SK-N-MC (cell line): ENCODE data around the gene ZMAT3.
"Not testable (repeated sequence)": the region's sequence is repeated elsewhere in the genome, so short reads cannot be mapped to it uniquely, and the experiment has no call there.

ENCODE experiments used
- DNase-seq: peaks from one replicate; pipeline ENCODE4 v3.0.0-alpha.2; 2011; ENCODE audit warnings: low read depth, low spot score
- H3K27ac ChIP-seq: fragments of 200-600 bp; sonication (generic); 2 replicates; pipeline ENCODE4 v1.5.1; 2016; ENCODE audit warnings: mixed run types
- H3K36me3 ChIP-seq: fragments of 200-600 bp; sonication (generic); 2 replicates; pipeline ENCODE4 v1.6.1; 2017; ENCODE audit warnings: antibody characterized with exemption, low read length, mixed read lengths; ENCODE audit not compliant: insufficient read depth
- H3K4me3 ChIP-seq: fragments of 200-600 bp; sonication (generic); 2 replicates; pipeline ENCODE4 v1.5.1; 2016
- H3K9ac ChIP-seq: fragments of 200-600 bp; sonication (generic); 2 replicates; pipeline ENCODE4 v1.8.0; 2017; ENCODE audit warnings: mixed run types, mixed read lengths; ENCODE audit not compliant: insufficient read length
- H3K9me3 ChIP-seq: fragments of 200-600 bp; sonication (generic); 2 replicates; pipeline ENCODE4 v1.6.1; 2017; ENCODE audit warnings: low read depth, mild to moderate bottlenecking, antibody characterized with exemption, low read length, moderate library complexity, mixed read lengths
- EZH2 ChIP-seq: fragments of 200-600 bp; sonication (generic); IDR thresholded peaks from one replicate; pipeline ENCODE4 v1.6.1; 2017; ENCODE audit warnings: antibody characterized with exemption
- FOXP2 ChIP-seq: optimal IDR thresholded peaks from 2 replicates; pipeline ENCODE3; 2011; ENCODE audit warnings: mild to moderate bottlenecking, moderate library complexity; ENCODE audit not compliant: insufficient read depth; ENCODE audit errors: extremely low read length, control extremely low read depth
- POLR2AphosphoS5 ChIP-seq: IDR thresholded peaks from 2 replicates; pipeline ENCODE4 v1.6.1; 2012; ENCODE audit warnings: mild to moderate bottlenecking, low read depth, low read length, borderline replicate concordance

ZMAT3 gene, protein sequence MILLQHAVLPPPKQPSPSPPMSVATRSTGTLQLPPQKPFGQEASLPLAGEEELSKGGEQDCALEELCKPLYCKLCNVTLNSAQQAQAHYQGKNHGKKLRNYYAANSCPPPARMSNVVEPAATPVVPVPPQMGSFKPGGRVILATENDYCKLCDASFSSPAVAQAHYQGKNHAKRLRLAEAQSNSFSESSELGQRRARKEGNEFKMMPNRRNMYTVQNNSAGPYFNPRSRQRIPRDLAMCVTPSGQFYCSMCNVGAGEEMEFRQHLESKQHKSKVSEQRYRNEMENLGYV

DNA sequence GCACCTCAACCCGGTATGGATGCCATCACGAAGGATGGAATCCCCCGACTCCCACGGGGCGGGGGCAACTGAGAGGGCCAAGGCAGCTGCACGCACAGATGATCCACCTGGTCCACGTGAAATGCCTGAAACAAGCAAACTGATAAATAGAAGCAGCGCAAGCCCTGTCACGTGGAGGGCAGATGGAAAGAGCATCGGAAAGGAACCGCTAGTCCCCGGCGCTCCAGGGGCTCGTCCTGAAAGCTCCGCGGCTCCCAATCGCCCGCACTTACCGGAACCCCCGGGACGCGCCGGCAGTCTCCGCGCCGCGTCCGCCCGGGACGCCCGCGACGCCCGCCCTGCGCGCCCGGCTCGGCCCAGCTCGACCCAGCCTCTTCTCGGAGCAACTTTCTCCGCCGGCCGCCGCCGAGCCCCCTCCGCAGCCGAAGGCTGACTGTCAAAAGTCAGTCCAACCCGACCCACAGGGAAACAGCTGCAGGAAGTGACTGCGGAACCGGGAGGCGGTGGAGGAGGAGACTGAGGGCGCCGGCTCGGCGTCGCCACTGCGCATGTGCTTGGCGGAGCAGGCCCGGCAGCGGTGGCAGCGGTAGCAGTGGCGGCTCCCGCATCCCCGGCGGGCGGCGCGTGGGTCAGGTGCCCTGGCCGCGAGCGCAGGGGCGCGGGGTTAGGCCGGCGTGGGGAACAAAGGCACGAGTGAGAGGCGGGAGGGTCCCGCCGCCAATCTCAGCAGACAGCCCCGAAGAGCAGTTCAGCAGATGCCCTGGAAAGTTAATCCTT, at the start of gene ZMAT3:
ZMAT3 (minus strand) TSS at position 487 of the 777 bp plus-strand sequence. CDS start 4,057 bp downstream, outside the sequence.
- TF ChIP-seq FOXP2 (peak; percentile 68), POLR2AphosphoS5 (peak; percentile 93), EZH2 (no peak)
- H3K27ac ChIP-seq: no peak within 1 kb of the TSS
- peak within 1 kb of the TSS; percentile 79 for H3K9ac ChIP-seq
- peaks cover 10% of the 10 kb centered on the region; the same call in 1 of the 2 replicates for H3K36me3 ChIP-seq
- peak within 1 kb of the TSS; percentile 89 for H3K4me3 ChIP-seq
- no peaks in the 10 kb centered on the region for H3K9me3 ChIP-seq
- DNase-seq: no peak

DNA sequence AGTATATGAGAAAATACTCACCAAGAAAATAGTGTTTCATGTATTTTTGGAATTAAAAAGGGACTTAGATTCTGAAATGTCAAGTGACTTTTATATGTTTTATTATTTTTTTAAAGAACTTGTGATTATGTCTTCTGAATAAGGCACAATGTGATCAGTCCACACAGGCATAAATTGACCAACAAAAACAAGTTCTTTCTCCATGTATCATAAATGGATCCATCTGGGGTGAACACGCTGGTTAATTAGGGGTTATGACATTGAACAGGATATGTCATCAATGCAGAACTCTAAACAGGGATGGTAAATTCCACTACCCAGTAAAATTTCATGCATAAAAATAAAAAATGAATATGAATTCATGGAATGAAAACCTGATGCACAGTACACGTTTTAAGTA, 45.2 kb upstream of the ZMAT3 start:
- no peak for DNase-seq
- H3K36me3 ChIP-seq: no peaks in the 10 kb centered on the region
- H3K9ac ChIP-seq: no peak overlapping the region
- no peak overlapping the region for H3K27ac ChIP-seq
- no peak for TF ChIP-seq POLR2AphosphoS5
- TF ChIP-seq FOXP2: no peak
- no peak for TF ChIP-seq EZH2
- peaks cover 5% of the 10 kb centered on the region; the same call in 1 of the 2 replicates for H3K9me3 ChIP-seq
- H3K4me3 ChIP-seq: no peak overlapping the region

DNA sequence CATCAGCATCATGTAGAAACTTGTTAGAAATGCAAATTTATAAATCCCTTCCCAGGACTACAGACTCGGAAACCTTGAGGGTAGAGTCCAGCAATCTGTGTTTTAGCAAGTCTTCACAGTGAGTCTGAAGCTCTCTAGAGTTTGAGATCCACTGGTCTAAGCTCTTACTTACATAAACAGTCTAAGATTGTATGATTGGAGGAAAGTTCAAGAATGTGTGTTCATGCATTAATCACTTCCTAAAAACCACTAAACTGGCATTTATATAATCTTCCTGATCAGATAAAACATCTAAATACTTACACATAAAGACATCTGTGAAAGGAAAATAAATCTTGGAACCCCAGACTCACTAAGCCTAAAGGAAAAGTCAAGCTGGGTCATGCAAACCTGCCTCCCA, 43.8 kb upstream of the ZMAT3 start:
- not testable (repeated sequence) for H3K9ac ChIP-seq, DNase-seq, H3K27ac ChIP-seq, H3K4me3 ChIP-seq, H3K36me3 ChIP-seq, H3K9me3 ChIP-seq

DNA sequence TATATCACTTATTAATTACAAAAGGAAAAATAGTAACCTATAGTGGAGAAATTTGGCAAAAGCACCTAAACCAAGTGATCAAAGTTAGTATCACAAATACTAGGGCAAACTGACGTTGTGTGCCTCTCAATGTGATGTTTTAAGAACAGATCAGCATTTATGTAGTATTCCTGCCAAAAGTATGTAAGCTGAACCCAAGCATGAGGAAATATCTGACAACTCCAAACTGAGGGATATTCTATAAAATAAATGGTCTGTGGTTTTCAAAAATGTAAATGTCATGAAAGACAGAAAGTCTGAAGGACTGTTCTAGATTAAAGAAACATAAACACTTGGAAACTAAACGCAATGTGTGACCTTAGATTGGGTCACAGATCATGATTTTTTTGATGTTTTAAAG, 42.3 kb upstream of the ZMAT3 start:
- DNase-seq: no peak
- H3K4me3 ChIP-seq: no peak overlapping the region
- TF ChIP-seq POLR2AphosphoS5: no peak
- no peak for TF ChIP-seq FOXP2
- no peak for TF ChIP-seq EZH2
- H3K9me3 ChIP-seq: peaks cover 7% of the 10 kb centered on the region; the same call in 1 of the 2 replicates
- no peak overlapping the region for H3K27ac ChIP-seq
- no peak overlapping the region for H3K9ac ChIP-seq
- H3K36me3 ChIP-seq: no peaks in the 10 kb centered on the region

DNA sequence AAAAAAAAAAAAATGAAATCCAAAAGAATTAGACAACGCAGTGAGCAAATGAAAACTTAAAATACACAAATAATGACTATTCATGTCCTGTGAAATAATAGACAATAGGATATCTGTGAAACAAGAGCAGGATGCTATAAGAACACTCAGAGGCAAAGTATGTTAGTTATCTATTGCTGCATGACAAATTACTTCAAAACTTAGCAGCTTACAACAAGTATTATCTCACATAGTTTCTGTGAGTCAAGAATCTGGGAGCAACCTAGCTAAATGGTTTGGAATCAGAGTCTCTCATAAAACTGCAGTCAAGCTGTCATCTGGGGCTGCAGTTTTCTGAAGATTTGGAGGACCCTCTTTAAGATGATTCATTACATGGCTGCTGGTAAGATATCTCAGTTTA, 36.5 kb upstream of the ZMAT3 start:
- no peak for DNase-seq

DNA sequence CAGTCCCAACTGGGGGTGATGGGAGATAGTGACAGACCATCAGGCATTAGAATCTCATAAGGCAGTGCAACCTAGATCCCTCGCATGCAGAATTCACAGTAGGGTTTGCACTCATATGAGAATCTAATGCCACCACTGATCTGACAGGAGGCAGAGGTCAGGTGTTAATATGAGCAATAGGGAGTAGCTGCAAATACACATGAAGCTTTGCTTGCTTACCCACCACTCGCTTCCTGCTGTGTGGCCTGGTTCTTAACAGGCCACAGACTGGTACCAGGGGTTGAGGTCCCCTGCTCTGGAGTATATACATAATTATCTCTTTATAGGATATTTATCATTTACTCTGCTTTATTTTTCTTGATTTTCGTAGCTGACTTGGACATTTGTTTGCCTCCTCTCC, 36.0 kb upstream of the ZMAT3 start:
- no peak overlapping the region for H3K27ac ChIP-seq
- TF ChIP-seq FOXP2 (no peak), POLR2AphosphoS5 (no peak), EZH2 (no peak)
- peaks cover 7% of the 10 kb centered on the region; the same call in 1 of the 2 replicates for H3K9me3 ChIP-seq
- no peaks in the 10 kb centered on the region for H3K36me3 ChIP-seq
- DNase-seq: no peak
- no peak overlapping the region for H3K4me3 ChIP-seq
- no peak overlapping the region for H3K9ac ChIP-seq

More for the DNA sequence above, 36.5 kb upstream of the ZMAT3 start:
- H3K9me3 ChIP-seq: peaks cover 7% of the 10 kb centered on the region; the same call in 1 of the 2 replicates
- TF ChIP-seq FOXP2: no peak
- TF ChIP-seq POLR2AphosphoS5: no peak
- TF ChIP-seq EZH2: no peak
- H3K9ac ChIP-seq: no peak overlapping the region
- no peak overlapping the region for H3K4me3 ChIP-seq
- no peaks in the 10 kb centered on the region for H3K36me3 ChIP-seq
- no peak overlapping the region for H3K27ac ChIP-seq

DNA sequence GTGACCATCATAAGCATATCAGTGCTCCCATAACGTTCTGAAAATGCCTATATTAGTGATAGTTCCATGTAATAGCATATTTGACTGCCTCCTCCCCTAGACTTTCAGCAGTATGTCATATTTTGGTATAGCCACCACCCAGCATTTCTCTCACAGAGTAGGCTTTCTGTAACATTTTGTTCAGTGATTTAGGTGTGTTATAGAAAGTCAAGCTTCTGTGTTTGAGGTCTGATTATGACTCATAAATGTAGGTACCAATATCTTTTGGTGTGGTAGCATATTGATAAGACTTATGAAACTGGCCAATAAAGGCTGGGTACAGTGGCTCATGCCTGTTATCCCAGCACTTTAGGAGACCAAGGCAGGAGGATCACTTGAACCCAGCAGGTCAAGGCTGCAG, 34.3 kb upstream of the ZMAT3 start:
- no peak overlapping the region for H3K27ac ChIP-seq

DNA sequence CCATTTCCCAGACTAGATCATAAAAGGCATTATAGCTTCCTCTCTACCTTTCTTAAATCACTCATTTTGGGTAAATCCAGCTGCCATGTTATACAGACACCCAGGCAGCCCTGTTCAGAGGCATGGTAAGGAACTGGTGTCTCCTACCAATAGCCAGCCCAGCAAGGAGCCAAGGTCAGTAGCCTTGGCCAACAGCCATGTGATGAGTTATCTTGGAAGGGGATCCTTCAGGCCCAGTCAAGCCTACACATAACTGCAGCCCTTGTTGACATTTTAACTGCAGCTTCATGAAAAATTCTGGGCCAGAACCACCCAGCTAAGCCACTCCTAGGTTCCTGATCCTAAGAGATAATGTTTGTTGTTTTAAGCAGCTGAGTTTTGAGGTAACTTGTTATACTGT, 29.0 kb upstream of the ZMAT3 start:
- DNase-seq: no peak
- no peak overlapping the region for H3K27ac ChIP-seq
- H3K9me3 ChIP-seq: no peaks in the 10 kb centered on the region
- H3K36me3 ChIP-seq: no peaks in the 10 kb centered on the region
- H3K9ac ChIP-seq: no peak overlapping the region
- H3K4me3 ChIP-seq: no peak overlapping the region
- TF ChIP-seq POLR2AphosphoS5: no peak
- TF ChIP-seq EZH2: no peak
- TF ChIP-seq FOXP2: no peak

More for the DNA sequence above, 34.3 kb upstream of the ZMAT3 start:
- no peak overlapping the region for H3K4me3 ChIP-seq
- TF ChIP-seq FOXP2: no peak
- TF ChIP-seq EZH2: no peak
- TF ChIP-seq POLR2AphosphoS5: no peak
- no peak for DNase-seq
- H3K9ac ChIP-seq: no peak overlapping the region
- H3K36me3 ChIP-seq: no peaks in the 10 kb centered on the region
- no peaks in the 10 kb centered on the region for H3K9me3 ChIP-seq
